HCT116 (cell line): Measurements from ENCODE around the gene NSUN4. TPM values are rescaled to one million over a fixed set of nuclear protein-coding genes. Genes with fewer than 3 reads are reported as not detected.
A peak's percentile ranks its signal among the peaks of the same experiment; 100 is the strongest.

Experiments used
- ATAC-seq: fragments of 200-7000 bp; cut with Tn5 transposase; 2 replicates; pipeline ENCODE4 v1.9.1; 2020; ENCODE audit warnings: mild to moderate bottlenecking, moderate library complexity
- BruUV-seq: library from RNA; stranded (reverse); fragments of 400-500 nt; replicated peaks from 2 replicates; lab custom pipeline; 2021; lab: Mats Ljungman, UMichigan
- CTCF ChIA-PET: fragments of 300-600 bp; sonication (Branson Sonifier 250); formaldehyde crosslinking; loops from one replicate; lab custom pipeline; 2021; ENCODE audit warnings: antibody characterized with exemption; lab: Charles Lee
- POLR2A ChIA-PET: fragments of 300-600, 350-600 bp; sonication (Branson Sonifier 250); formaldehyde crosslinking; loops from one replicate; lab custom pipeline; 2021; ENCODE audit warnings: antibody characterized with exemption; lab: Charles Lee
- RAD21 ChIA-PET, 2 experiments: fragments of 300-600 bp; sonication (Branson Sonifier 250); formaldehyde crosslinking; loops; one replicate each; lab custom pipeline; 2023; ENCODE audit warnings: low total read pairs in 2 of 2; ENCODE audit not compliant: uncharacterized antibody in 2 of 2, unreplicated experiment in 2 of 2, low non-redundant PET in 1 of 2; lab: Charles Lee
- DNase-seq: peaks from one replicate; pipeline ENCODE4 v3.0.0-alpha.2; 2010; ENCODE audit warnings: low read depth, low spot score
- H2AFZ ChIP-seq: fragments of 200-600 bp; shearing (Covaris generic), sonication (generic); 2 replicates; pipeline ENCODE4 v1.6.1; 2017; ENCODE audit warnings: low read depth, mixed run types, mixed read lengths, antibody characterized with exemption, low read length; ENCODE audit not compliant: poor library complexity, severe bottlenecking
- H3K27ac ChIP-seq: 2 replicates; pipeline ENCODE4 v1.5.1; 2012; ENCODE audit warnings: low read depth, low read length
- H3K27me3 ChIP-seq: fragments of 200-600 bp; sonication (generic); 2 replicates; pipeline ENCODE4 v1.6.1; 2016; ENCODE audit warnings: mixed run types, low read length, mixed read lengths; ENCODE audit not compliant: insufficient read depth
- H3K36me3 ChIP-seq, 2 experiments: fragments of 200-500 bp in 1 of 2; fragments of 200-600 bp in 1 of 2; sonication (Bioruptor generic) in 1 of 2; sonication (generic) in 1 of 2; 2 replicates each; pipeline versions ENCODE4 v1.5.1 to v1.6.1; 2014 to 2016; ENCODE audit warnings: low read length in 2 of 2, inconsistent platforms in 1 of 2, mixed read lengths in 1 of 2, mixed run types in 1 of 2; ENCODE audit not compliant: insufficient read depth in 2 of 2, control insufficient read depth in 1 of 2
- H3K4me1 ChIP-seq, 2 experiments: fragments of 200-600 bp in 1 of 2; sonication (generic) in 1 of 2; 2 replicates each; pipeline versions ENCODE4 v1.5.1 to v1.6.1; 2012 to 2017; ENCODE audit warnings: low read length in 2 of 2, inconsistent platforms in 1 of 2, mild to moderate bottlenecking in 1 of 2, mixed read lengths in 1 of 2, mixed run types in 1 of 2, moderate library complexity in 1 of 2; ENCODE audit not compliant: insufficient read depth in 2 of 2, control insufficient read depth in 1 of 2
- H3K4me2 ChIP-seq: fragments of 200-600 bp; sonication (generic); 2 replicates; pipeline ENCODE4 v1.6.1; 2017; ENCODE audit warnings: mixed run types, low read length, mixed read lengths
- H3K4me3 ChIP-seq, 2 experiments: fragments of 200-600 bp in 1 of 2; sonication (generic) in 1 of 2; replicated peaks in 1 of 2; 2 replicates each; pipeline ENCODE4 v1.5.1; 2011 to 2016; ENCODE audit warnings: low read length in 2 of 2, control low read depth in 1 of 2, low read depth in 1 of 2, mild to moderate bottlenecking in 1 of 2, mixed read lengths in 1 of 2, mixed run types in 1 of 2
- H3K79me2 ChIP-seq: fragments of 200-600 bp; sonication (generic); 2 replicates; pipeline ENCODE4 v1.6.1; 2017; ENCODE audit warnings: mild to moderate bottlenecking, mixed run types, low read length, moderate library complexity, mixed read lengths; ENCODE audit not compliant: insufficient read depth
- H3K9ac ChIP-seq: fragments of 200-600 bp; sonication (generic); 2 replicates; pipeline ENCODE4 v1.6.1; 2016; ENCODE audit warnings: low read length, mixed read lengths
- H3K9me2 ChIP-seq: fragments of 200-600 bp; sonication (generic), shearing (Covaris generic); 2 replicates; pipeline ENCODE4 v1.6.1; 2017; ENCODE audit warnings: mixed run types, mild to moderate bottlenecking, moderate library complexity; ENCODE audit not compliant: insufficient read depth
- H3K9me3 ChIP-seq, 2 experiments: fragments of 200-500 bp in 1 of 2; fragments of 200-600 bp in 1 of 2; sonication (Bioruptor generic) in 1 of 2; sonication (generic) in 1 of 2; 2 replicates each; pipeline ENCODE4 v1.6.1; 2014 to 2017; ENCODE audit warnings: low read length in 2 of 2, mixed read lengths in 2 of 2, inconsistent platforms in 1 of 2, low read depth in 1 of 2, mild to moderate bottlenecking in 1 of 2, mixed run types in 1 of 2, moderate library complexity in 1 of 2; ENCODE audit not compliant: control insufficient read depth in 1 of 2, insufficient read depth in 1 of 2
- H4K20me1 ChIP-seq: fragments of 200-600 bp; sonication (generic), shearing (Covaris generic); 2 replicates; pipeline ENCODE4 v1.6.1; 2017; ENCODE audit warnings: mixed run types, mild to moderate bottlenecking, moderate library complexity; ENCODE audit not compliant: insufficient read depth
- CEBPB ChIP-seq: IDR thresholded peaks from 2 replicates; pipeline ENCODE4 v1.6.1; 2012; ENCODE audit warnings: low read depth
- EZH2phosphoT487 ChIP-seq: fragments of 200-600 bp; IDR thresholded peaks from 2 replicates; pipeline ENCODE4 v1.6.1; 2018; ENCODE audit warnings: antibody characterized with exemption, borderline replicate concordance
- FOSL1 ChIP-seq: IDR thresholded peaks from 2 replicates; pipeline ENCODE4 v1.6.1; 2012; ENCODE audit warnings: low read depth
- POLR2A ChIP-seq: IDR thresholded peaks from 2 replicates; pipeline ENCODE4 v1.7.0; 2011; ENCODE audit warnings: borderline replicate concordance; ENCODE audit not compliant: insufficient read depth, insufficient read length; ENCODE audit errors: extremely low read depth
- POLR2AphosphoS5 ChIP-seq: IDR thresholded peaks from 2 replicates; pipeline ENCODE4 v1.6.1; 2011; ENCODE audit warnings: mild to moderate bottlenecking, low read depth, low read length, moderate library complexity
- SP1 ChIP-seq: IDR thresholded peaks from 2 replicates; pipeline ENCODE4 v1.6.1; 2012; ENCODE audit warnings: low read depth
- SRF ChIP-seq: IDR thresholded peaks from 2 replicates; pipeline ENCODE4 v1.6.1; 2012; ENCODE audit warnings: low read depth
- TCF7L2 ChIP-seq: IDR thresholded peaks from 2 replicates; pipeline ENCODE4 v1.7.0; 2011; ENCODE audit warnings: borderline replicate concordance, inconsistent platforms; ENCODE audit not compliant: insufficient read depth, insufficient read length; ENCODE audit errors: extremely low read depth
- YY1 ChIP-seq: IDR thresholded peaks from 2 replicates; pipeline ENCODE4 v1.6.1; 2011; ENCODE audit warnings: low read length, low read depth, moderate library complexity, mild to moderate bottlenecking; ENCODE audit not compliant: insufficient replicate concordance; ENCODE audit errors: extremely low read depth
- ZFX ChIP-seq: fragments of 450-650 bp; IDR thresholded peaks from 2 replicates; pipeline ENCODE4 v1.6.1; 2017
- intact Hi-C: fragments of 100-400 bp; cut with micrococcal nuclease; formaldehyde crosslinking; loops from 2 replicates; pipeline ENCODE4 v1.10.0; 2022
- total RNA-seq: library from RNA; stranded (reverse); gene quantifications from one replicate; pipeline ENCODE4 v1.2.1, GENCODE V29; 2021; ENCODE audit not compliant: unreplicated experiment
- TF ChIP-seq, protein P1 (sequence below), 3 experiments: fragments of 200-600 bp in 1 of 3; sonication (generic) in 1 of 3; IDR thresholded peaks in 2 of 3; conservative IDR thresholded peaks in 1 of 3; 2 replicates each; pipeline ENCODE4 v1.5.1; 2012 to 2017; ENCODE audit warnings: low read depth in 2 of 3, low read length in 2 of 3, antibody characterized with exemption in 1 of 3, borderline replicate concordance in 1 of 3, control low read depth in 1 of 3, mild to moderate bottlenecking in 1 of 3, mixed read lengths in 1 of 3, mixed run types in 1 of 3, moderate library complexity in 1 of 3; ENCODE audit not compliant: insufficient read depth in 1 of 3
- TF ChIP-seq, protein P2 (sequence below): IDR thresholded peaks from 2 replicates; pipeline ENCODE4 v1.6.1; 2012

Gene NSUN4
- total RNA-seq, 1 experiment from 2014 or later, result 27.8 TPM

DNA sequence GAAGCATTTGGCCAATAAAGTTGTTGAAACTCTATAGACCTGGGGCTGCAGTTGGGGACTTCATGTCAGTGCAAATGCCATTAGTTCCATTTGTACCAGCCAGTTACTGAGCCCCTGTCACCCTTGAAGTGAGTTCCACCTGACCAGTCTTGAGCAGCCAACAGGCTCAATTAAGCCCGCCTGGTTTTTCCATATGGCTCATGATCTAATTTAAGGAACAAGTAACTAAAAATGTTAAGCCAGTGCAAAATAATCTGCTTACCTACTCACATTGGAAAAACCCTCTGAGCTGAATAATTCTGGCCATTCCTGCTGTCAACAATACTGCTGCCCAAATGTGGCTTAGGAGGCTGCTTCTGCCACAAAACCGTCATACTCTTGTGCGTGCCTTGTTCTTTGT lies 21.6 kb downstream of the NSUN4 start:
- Histone ChIP-seq H3K36me3 (peaks cover 32 to 41% of the 10 kb centered on the region in 2 experiments), H3K79me2 (no peaks in the 10 kb centered on the region), H3K9ac (no peak overlapping the region), H3K27me3 (no peaks in the 10 kb centered on the region), H2AFZ (no peak overlapping the region), H3K9me2 (no peaks in the 10 kb centered on the region), H3K4me1 (no peaks in the 10 kb centered on the region), H3K27ac (no peak overlapping the region), H3K4me2 (no peak overlapping the region), H4K20me1 (no peaks in the 10 kb centered on the region), H3K9me3 (no peaks in the 10 kb centered on the region), H3K4me3 (no peak overlapping the region)
- POLR2A ChIA-PET, result no interaction called here
- DNase-seq (no peak), ATAC-seq (no peak)
- no peak for TF ChIP-seq ZFX
- no peak for TF ChIP-seq FOSL1
- no peak for TF ChIP-seq TCF7L2
- no peak for TF ChIP-seq SRF
- no peak for TF ChIP-seq EZH2phosphoT487
- no peak for TF ChIP-seq POLR2AphosphoS5
- no peak for TF ChIP-seq YY1
- CTCF ChIA-PET, result interaction anchor here (1.9 kb wide), 1 partner anchor 14 kb away, joined by 7 read pairs; no protein-coding TSS in a partner anchor
- RAD21 ChIA-PET, result no interaction called here
- intact Hi-C loops, result no loop called here
- no TSS peak for BruUV-seq

DNA sequence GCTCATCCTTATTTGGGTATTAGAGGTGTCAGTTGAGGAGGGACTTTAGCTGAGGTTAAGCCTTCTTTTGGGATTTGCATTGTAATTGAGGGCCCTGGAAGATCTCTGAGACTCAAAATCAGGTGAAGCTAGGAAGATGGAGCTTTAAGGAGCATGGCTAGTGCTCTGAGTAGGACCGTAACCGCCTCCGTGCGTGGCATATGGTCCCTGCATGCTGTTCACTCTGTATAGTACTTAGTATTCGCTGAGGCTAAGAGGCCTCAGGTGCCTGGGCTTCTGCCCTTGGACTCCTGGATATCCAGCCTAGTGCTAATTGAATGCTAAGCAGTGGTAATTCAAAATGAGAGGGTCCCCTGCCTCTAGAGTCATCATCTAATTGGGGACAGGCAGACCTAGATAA lies 22.5 kb downstream of the NSUN4 start:
- ATAC-seq, result no peak
- H3K79me2 ChIP-seq, result no peaks in the 10 kb centered on the region
- H3K4me1 ChIP-seq, result no peaks in the 10 kb centered on the region
- no peak for TF ChIP-seq EZH2phosphoT487
- no peak for TF ChIP-seq SP1
- TF ChIP-seq, protein P1, sequence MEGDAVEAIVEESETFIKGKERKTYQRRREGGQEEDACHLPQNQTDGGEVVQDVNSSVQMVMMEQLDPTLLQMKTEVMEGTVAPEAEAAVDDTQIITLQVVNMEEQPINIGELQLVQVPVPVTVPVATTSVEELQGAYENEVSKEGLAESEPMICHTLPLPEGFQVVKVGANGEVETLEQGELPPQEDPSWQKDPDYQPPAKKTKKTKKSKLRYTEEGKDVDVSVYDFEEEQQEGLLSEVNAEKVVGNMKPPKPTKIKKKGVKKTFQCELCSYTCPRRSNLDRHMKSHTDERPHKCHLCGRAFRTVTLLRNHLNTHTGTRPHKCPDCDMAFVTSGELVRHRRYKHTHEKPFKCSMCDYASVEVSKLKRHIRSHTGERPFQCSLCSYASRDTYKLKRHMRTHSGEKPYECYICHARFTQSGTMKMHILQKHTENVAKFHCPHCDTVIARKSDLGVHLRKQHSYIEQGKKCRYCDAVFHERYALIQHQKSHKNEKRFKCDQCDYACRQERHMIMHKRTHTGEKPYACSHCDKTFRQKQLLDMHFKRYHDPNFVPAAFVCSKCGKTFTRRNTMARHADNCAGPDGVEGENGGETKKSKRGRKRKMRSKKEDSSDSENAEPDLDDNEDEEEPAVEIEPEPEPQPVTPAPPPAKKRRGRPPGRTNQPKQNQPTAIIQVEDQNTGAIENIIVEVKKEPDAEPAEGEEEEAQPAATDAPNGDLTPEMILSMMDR (IDR thresholded peaks at IDR 0.05 in 2 of 3, conservative IDR thresholded peaks at IDR 0.05 in 1 of 3; ENCODE audit: borderline replicate concordance in 1 of 3, insufficient read depth in 1 of 3, low read depth in 2 of 3, low read length in 2 of 3), result no peak
- no peak for TF ChIP-seq SRF
- TF ChIP-seq POLR2A, result no peak
- TF ChIP-seq, protein P2, sequence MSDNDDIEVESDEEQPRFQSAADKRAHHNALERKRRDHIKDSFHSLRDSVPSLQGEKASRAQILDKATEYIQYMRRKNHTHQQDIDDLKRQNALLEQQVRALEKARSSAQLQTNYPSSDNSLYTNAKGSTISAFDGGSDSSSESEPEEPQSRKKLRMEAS, result no peak
- TF ChIP-seq CEBPB, result no peak
- H4K20me1 ChIP-seq, result no peaks in the 10 kb centered on the region
- ChIA-PET POLR2A (no interaction called here), CTCF (no interaction called here), RAD21 (no interaction called here)
- no peak overlapping the region for H3K9ac ChIP-seq
- intact Hi-C loops, result no loop called here
- no peaks in the 10 kb centered on the region for H3K27me3 ChIP-seq
- H3K36me3 ChIP-seq, result peaks cover 26 to 39% of the 10 kb centered on the region in 2 experiments
- BruUV-seq, result TSS peak; percentile 29
- no peak overlapping the region for H3K4me2 ChIP-seq
- no peak for DNase-seq
- no peaks in the 10 kb centered on the region for H3K9me3 ChIP-seq
- H3K27ac ChIP-seq, result no peak overlapping the region
- no peaks in the 10 kb centered on the region for H3K9me2 ChIP-seq
- no peak overlapping the region for H2AFZ ChIP-seq
- H3K4me3 ChIP-seq, result no peak overlapping the region
